CD4-positive, alpha-beta T cell treated with Interleukin-15 for 4 hours (primary cell): ENCODE data around the gene TMEM218.

ENCODE experiments used
- DNase-seq: peaks from one replicate; pipeline ENCODE4 v3.0.0-alpha.2; 2020; ENCODE audit warnings: low spot score

TMEM218 gene

GRCh38 chr11:125111343-125112207 lies at the start of gene TMEM218:
TMEM218 (minus strand) TSS chr11:125111626; CDS start chr11:125102241, 9,385 bp downstream.
- DNase-seq: peak; percentile 99

DNA sequence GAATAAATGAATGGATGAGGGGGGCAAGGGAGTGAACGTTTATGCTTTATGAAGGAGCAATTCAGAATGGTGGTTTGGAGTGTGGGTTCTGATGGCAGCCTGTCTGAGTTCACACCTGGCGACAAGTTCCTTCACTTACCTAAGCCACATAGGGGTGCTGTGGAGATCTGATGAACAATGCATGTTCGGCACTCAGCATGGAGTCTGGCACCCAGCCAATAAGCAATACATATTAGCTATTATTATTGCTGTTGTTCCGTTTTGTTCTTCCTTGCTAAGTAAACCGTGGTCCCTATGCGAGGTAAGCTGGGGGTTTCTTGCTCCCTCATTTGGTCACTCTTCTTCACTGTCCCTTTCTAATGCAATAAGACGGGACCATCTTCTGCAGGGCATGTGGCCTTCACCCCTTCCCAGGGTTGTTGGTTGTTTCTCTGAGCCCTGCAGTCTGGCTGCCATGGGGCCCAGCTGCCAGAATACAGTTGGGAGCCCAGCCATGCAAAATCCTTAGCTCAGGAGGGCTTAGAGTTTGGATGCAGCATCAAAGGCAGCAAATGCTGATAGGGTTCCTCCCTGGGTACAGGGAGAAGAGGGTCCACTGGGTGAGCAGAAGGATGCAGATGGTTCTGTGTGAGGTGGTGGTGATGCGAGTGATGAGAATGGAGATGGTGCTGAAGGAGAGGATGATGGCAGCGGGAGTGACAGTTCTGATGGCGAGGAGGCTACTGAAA lies 46.7 kb upstream of the TMEM218 start:
- no peak for DNase-seq

- DNase-seq: no peak
These were observed 45.8 kb upstream of the TMEM218 start for GRCh38 chr11:125157118-125157733.

DNA sequence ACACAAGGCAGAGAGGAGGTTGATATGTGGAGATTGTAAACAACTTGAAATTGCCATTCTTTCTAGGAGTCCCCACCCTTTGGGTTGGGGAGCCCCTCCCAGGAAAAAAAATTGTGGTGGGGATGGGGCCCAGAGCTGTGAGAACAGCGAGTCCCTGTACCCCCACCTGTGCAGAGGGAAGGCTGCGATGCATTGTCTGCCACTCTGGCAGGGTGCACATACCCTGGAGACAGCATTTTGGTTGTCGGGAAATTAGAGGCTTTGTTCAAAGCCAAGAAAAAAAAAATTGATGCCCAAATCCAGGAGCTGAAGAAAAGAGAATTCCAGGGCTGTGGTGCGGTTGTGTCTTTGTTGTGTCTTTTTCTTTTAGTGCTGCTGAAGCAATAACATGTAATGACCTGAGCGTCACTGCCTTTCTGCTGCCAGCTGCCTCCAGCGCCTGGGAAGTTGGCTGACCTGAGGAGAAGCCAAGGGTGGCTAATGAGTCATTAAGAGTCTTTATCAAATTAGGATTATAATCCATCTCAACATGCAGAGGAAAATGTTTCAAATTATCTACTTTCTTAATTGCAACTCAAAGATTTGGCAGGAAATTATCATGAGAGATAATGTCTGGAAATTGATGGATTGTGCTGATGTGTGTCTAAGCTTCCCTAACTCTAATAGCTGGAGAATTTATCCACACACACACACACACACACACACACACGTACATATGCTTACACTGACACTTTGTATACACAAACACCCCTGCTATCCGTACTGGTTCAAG lies 45.1 kb upstream of the TMEM218 start:
- DNase-seq: no peak

DNA sequence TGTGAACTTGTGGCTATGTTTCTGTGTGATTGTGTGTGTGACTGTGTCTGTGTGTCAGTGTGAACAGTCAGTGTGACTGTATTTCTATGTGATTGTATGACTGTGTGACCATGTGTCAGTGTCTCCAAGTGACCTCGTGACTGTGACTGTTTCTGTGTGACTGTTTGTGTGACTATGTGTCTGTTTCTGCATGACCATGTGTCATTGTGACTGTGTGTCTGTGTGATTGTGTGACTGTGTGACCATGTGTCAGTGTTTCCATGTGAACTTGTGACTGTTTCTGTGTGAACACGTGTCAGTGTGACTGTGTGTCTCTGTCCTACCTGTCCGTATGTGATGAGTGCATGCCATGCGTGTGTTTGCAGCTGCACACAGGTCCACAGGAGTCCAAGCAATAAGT lies 44.3 kb upstream of the TMEM218 start:
- no peak for DNase-seq

GRCh38 chr11:125155100-125155444 lies 43.6 kb upstream of the TMEM218 start:
- DNase-seq: no peak

GRCh38 chr11:125154378-125155099 lies 43.1 kb upstream of the TMEM218 start:
- DNase-seq: no peak

- DNase-seq: no peak
These were observed 42.4 kb upstream of the TMEM218 start for GRCh38 chr11:125153837-125154236.

- DNase-seq: no peak
These were observed 37.3 kb upstream of the TMEM218 start for GRCh38 chr11:125148743-125149142.

- no peak for DNase-seq
These were observed 36.6 kb upstream of the TMEM218 start for GRCh38 chr11:125148011-125148410.

DNA sequence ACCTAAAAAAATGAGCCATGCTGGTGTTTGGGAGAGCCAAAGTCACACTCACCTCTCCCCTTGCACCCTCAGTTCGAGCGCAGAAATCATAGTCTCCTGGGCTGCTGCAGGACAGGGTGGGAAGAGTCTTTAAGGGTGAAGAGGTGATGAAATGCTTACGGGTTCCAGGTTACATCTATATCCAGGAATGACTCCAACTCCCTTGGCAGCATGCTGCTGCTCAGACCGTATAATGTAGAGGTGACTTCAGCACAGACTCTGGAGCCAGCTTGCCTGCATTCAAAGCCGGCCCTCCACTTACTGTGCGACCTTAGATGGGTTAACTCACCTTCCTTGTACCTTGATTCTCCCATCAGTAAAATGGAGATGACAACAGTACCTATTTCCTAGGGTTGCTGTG lies 35.9 kb upstream of the TMEM218 start:
- no peak for DNase-seq

DNA sequence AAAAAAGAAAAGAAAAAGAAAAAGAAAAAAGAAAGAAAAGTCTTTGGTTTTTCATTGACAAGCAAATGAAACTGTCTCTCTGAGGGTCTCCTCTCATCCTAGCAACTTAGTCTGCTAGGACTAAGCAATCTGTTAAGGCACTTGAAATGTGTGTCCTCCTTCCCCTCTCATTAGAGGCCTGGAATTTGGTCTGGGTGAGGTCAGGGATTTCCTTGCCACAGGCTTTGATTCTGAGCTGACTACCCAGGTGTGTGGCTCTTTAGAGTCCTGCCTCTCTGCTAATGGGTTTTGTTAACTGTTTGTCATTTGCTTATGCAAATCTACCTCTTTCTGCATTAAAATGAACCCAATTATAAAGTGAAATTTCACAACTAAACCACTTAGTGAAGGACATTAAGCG lies 34.8 kb upstream of the TMEM218 start:
- no peak for DNase-seq

DNA sequence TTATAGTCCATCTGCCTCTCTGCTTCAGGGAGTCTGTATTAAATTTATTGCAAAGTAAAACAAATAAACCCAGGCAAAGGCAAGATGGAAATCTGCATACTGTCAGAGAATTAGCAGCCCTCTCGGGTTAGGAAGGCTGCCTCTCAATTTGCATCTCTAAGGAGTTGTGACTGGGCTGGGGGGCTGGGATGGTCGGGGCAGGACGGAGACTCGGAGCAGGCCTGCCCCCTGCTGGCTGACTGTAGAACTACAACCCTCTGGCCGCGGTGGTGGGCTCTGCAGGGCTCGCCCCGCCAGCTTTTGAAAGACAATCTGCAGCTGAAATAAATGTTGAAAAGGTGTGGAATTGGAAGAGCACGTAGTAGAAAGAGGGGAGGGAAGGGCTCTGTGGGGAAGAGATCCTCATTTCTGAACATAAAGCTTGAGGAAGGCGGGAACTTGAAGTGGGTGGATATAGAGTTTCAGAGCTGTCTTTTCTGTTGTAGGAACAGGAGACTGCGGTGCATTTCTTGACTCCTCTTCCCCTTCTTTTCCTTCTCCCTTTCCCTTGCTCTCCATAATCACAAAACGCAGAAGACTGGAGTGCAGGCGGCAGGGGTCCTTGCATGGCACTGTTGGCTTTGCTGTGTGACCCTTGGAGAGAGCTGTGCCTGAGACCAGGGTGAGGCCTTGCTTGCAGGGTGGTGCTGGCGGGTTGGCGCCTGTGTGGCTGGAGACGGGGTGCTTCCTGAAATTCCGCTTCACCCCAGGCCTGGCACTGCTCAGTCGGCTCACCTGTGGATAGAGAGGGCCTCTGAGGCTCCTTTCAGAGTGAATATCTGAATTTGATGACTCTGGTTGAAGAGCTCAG lies 30.5 kb upstream of the TMEM218 start:
- peak; percentile 49 for DNase-seq

- no peak for DNase-seq
These were observed 29.8 kb upstream of the TMEM218 start for GRCh38 chr11:125141178-125141577.

GRCh38 chr11:125140233-125140632 lies 28.8 kb upstream of the TMEM218 start:
- no peak for DNase-seq

DNA sequence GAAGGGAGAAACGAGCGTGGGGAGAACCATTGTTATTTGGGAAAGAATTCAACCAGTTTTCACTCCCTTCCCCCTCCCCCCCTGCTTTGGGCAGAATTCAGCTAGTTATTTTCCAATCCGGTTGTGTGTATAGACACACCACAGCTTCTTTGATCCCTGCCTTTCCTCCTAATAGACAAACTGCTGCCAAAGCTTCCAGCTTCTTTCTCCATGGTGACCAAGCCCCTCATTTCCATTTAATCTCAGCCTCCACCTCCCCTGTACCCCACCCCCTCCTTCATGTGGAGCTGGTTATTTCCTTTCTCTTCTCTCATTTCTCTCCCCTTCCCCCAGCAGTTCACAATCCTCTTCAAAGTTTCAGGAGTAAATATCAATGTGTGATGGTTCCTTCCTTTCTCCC lies 28.4 kb upstream of the TMEM218 start:
- DNase-seq: no peak

DNA sequence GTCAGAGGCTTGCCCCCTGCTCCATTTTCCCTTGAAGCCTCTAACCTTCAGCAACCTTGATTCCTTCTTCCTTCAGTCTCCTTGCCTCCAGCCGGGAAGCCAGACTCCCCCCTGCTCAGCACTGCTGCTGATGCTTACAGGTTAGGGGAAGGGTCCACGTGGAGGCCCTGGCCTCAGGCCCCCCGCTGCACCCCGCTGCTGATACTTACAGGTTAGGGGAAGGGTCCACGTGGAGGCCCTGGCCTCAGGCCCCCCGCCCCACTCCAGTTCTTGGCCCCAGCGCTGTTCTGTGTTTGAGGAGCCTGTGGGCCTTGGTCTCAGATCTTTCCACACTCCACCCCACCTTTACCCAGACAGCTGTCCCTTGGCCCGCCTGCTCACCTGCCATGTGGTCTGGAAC lies 27.5 kb upstream of the TMEM218 start:
- DNase-seq: no peak

- no peak for DNase-seq
These were observed 24.6 kb upstream of the TMEM218 start for GRCh38 chr11:125136001-125136400.

DNA sequence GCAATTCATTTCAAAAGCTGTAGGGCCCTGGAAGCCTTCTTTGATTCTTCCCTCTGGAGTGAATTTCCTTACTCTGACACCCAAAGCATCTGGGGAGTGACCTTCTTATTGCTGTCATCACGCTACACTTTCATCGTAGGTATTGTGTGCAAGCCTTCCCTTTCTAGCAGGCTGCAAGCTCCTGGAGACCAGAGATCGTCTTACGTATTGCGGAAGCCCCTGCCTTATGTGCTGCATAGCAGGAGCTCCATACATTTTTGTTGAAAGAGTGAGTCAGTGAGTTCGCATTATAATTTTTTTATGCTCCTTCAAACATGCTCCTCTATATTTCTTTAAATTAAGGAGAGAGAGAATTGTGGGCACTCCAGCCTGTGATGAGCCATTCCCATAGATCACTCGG lies 21.2 kb upstream of the TMEM218 start:
- DNase-seq: no peak

- DNase-seq: no peak
These were observed 20.6 kb upstream of the TMEM218 start for GRCh38 chr11:125132071-125132470.
